ENCODE measurements around the gene RUBCNL. TPM values are rescaled to one million over a fixed set of nuclear protein-coding genes. Genes with fewer than 3 reads are reported as not detected.
A peak's percentile ranks its signal among the peaks of the same experiment; 100 is the strongest.

Gene RUBCNL
- polyA plus RNA-seq, 1 of the 3 experiments (the other 2 are of a cell fraction) = 0.07 TPM

DNA sequence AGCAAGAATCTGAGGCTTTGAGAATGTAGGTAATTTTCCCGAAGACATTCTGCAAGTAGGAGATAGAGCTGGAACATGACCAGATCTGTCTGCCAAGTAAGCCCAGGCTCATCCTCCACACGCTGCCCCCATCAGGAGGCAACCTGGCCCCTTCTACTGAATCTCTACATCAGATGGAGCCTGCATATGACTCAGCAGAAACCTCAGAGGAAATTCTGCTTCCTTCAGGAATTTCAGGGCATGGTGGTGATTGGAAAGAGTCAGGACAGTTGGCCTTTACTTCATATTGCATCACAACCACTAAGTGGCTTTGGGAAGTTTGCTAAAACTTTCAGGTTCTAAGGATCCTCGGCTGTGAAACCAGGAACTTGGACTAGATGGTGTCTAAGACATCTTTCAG is 90.1 kb downstream of the RUBCNL start (continued):
- TF ChIP-seq, protein P1, sequence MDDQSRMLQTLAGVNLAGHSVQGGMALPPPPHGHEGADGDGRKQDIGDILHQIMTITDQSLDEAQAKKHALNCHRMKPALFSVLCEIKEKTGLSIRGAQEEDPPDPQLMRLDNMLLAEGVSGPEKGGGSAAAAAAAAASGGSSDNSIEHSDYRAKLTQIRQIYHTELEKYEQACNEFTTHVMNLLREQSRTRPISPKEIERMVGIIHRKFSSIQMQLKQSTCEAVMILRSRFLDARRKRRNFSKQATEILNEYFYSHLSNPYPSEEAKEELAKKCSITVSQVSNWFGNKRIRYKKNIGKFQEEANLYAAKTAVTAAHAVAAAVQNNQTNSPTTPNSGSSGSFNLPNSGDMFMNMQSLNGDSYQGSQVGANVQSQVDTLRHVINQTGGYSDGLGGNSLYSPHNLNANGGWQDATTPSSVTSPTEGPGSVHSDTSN (IDR thresholded peaks at IDR 0.05) = peak; percentile 41; the same call in 1 of the 2 replicates
- TF ChIP-seq, protein P2, sequence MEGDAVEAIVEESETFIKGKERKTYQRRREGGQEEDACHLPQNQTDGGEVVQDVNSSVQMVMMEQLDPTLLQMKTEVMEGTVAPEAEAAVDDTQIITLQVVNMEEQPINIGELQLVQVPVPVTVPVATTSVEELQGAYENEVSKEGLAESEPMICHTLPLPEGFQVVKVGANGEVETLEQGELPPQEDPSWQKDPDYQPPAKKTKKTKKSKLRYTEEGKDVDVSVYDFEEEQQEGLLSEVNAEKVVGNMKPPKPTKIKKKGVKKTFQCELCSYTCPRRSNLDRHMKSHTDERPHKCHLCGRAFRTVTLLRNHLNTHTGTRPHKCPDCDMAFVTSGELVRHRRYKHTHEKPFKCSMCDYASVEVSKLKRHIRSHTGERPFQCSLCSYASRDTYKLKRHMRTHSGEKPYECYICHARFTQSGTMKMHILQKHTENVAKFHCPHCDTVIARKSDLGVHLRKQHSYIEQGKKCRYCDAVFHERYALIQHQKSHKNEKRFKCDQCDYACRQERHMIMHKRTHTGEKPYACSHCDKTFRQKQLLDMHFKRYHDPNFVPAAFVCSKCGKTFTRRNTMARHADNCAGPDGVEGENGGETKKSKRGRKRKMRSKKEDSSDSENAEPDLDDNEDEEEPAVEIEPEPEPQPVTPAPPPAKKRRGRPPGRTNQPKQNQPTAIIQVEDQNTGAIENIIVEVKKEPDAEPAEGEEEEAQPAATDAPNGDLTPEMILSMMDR (IDR thresholded peaks at IDR 0.05) = no peak
- no peak for TF ChIP-seq YY1 (IDR thresholded peaks at IDR 0.05; ENCODE audit: low read depth)
- TF ChIP-seq GATA2 (CRISPR knock-in tag; IDR thresholded peaks at IDR 0.05) = no peak
- peak; percentile 53 for TF ChIP-seq JUND (IDR thresholded peaks at IDR 0.05)
- no peak for TF ChIP-seq TAF1 (IDR thresholded peaks at IDR 0.05; ENCODE audit: borderline replicate concordance, low read depth, low read length)
- peak in 1 of 2 experiments; percentile 32; a peak in 1 of 4 replicates for TF ChIP-seq EP300 (IDR thresholded peaks at IDR 0.05; ENCODE audit: borderline replicate concordance in 1 of 2, low read depth in 1 of 2, low read length in 1 of 2)
- TF ChIP-seq MXI1 (IDR thresholded peaks at IDR 0.05; ENCODE audit: low read depth, low read length) = no peak
- peak; percentile 59; the same call in 1 of the 2 replicates for TF ChIP-seq FOSL2 (IDR thresholded peaks at IDR 0.05; ENCODE audit: borderline replicate concordance, low read depth)

DNA sequence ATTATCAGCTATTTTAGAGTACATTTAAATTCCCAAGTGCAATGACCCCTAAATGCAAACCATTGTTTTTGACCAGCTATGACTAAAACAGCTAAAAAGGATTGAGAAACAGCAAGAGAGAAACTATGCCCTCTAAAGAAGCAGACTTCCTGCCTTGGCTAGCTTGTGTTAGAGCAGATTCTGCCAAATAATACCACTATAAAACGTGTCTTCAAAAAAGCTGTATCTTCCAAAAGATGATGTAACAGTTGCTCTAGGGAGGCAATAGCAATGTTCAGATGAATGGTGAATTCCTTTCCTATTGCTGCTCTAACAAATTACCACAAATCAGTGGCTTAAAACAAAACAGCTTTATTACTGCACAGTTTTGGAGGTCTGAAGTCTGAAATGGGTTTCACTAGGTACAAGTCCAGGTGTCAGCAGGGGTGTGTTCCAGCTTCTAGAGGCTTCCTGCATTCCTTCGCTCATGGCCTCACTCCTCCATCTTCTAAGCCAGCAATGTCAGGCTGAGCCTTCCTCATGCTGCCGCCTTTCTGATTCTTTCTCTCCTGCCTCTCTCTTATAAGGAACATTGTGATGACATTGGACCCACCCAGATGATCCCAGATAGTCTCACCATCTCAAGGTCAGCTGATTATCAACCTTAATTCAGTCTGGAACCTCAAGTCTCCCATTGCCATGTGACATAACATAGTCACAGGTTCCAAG is 90.8 kb downstream of the RUBCNL start:
- H3K4me2 ChIP-seq = peak overlapping the region; percentile 51; the same call in 1 of the 2 replicates
- CTCF ChIA-PET = interaction anchor here (0.9 to 1.1 kb wide), 2 partner anchors 25 to 33 kb away, joined by 3 read pairs; no protein-coding TSS in a partner anchor

More for the DNA sequence above, 90.8 kb downstream of the RUBCNL start:
- Histone ChIP-seq H3K79me2 (ENCODE audit: insufficient read depth) (no peaks in the 10 kb centered on the region), H3K9me3 (no peaks in the 10 kb centered on the region), H3K27ac (ENCODE audit: low read depth in 2 of 2, low read length in 1 of 2) (peak overlapping the region in 1 of 2 experiments; percentile 84; a peak in 2 of 4 replicates), H3K36me3 (replicated peaks in 1 of 2; ENCODE audit: control insufficient read depth in 1 of 2, insufficient read depth in 2 of 2, low read length in 1 of 2) (no peaks in the 10 kb centered on the region), H3K9ac (peak overlapping the region; percentile 23; the same call in 1 of the 2 replicates), H4K20me1 (ENCODE audit: insufficient read depth) (no peaks in the 10 kb centered on the region), H3K9me2 (no peaks in the 10 kb centered on the region), H3F3A (replicated peaks; ENCODE audit: insufficient read depth) (peaks cover 23% of the 10 kb centered on the region), H2AFZ (ENCODE audit: low read depth) (peak overlapping the region; percentile 42; the same call in 1 of the 2 replicates), H3K4me1 (ENCODE audit: control insufficient read depth in 1 of 2, insufficient read depth in 2 of 2, low read depth in 1 of 2, low read length in 1 of 2) (peaks cover 0 to 31% of the 10 kb centered on the region in 2 experiments; a peak in 2 of 4 replicates), H3K27me3 (ENCODE audit: insufficient read depth) (no peaks in the 10 kb centered on the region), H3K4me3 (ENCODE audit: low read depth in 2 of 2, low read length in 1 of 2) (no peak overlapping the region)
- 55% methylated on average over 3 of the region's 3 CpGs for WGBS (ENCODE audit: low lambda C conversion rate)
- TF ChIP-seq ELF1 (IDR thresholded peaks at IDR 0.05) (0 out of 2 replicates have a peak, but pooled peaks have one; percentile 23), MEF2A (IDR thresholded peaks at IDR 0.05; ENCODE audit: borderline replicate concordance, low read depth) (no peak), EP300 (IDR thresholded peaks at IDR 0.05; ENCODE audit: borderline replicate concordance in 1 of 2, low read depth in 1 of 2, low read length in 1 of 2) (0 out of 4 replicates have a peak, but pooled peaks of 1 of the 2 experiments have one; percentile 27), POLR2AphosphoS5 (IDR thresholded peaks at IDR 0.05; ENCODE audit: low read depth, low read length) (no peak; the same call in 1 of the 2 replicates), TEAD4 (IDR thresholded peaks at IDR 0.05; ENCODE audit: borderline replicate concordance, insufficient read depth) (peak; percentile 16; the same call in 1 of the 2 replicates), FOSL2 (IDR thresholded peaks at IDR 0.05; ENCODE audit: borderline replicate concordance, low read depth) (no peak), RXRA (IDR thresholded peaks at IDR 0.05; ENCODE audit: borderline replicate concordance, low read depth) (peak; percentile 24; the same call in 1 of the 2 replicates), TCF12 (IDR thresholded peaks at IDR 0.05) (peak; percentile 61), NFIC (IDR thresholded peaks at IDR 0.05; ENCODE audit: borderline replicate concordance) (peak; percentile 61; the same call in 1 of the 2 replicates), SMC3 (IDR thresholded peaks at IDR 0.05; ENCODE audit: low read depth, low read length) (no peak)
- TF ChIP-seq, protein P2 (IDR thresholded peaks at IDR 0.05) = no peak
- TF ChIP-seq, protein P1 (IDR thresholded peaks at IDR 0.05) = no peak; the same call in 1 of the 2 replicates
- DNase-seq = no peak
- POLR2A ChIA-PET = no interaction called here
